PFSK-1 (cell line): ENCODE results near the gene PTPN14.

Experiments used
- FOXP2 ChIP-seq: optimal IDR thresholded peaks from 2 replicates; pipeline ENCODE3; 2011; ENCODE audit warnings: borderline replicate concordance, control low read depth, inconsistent platforms; ENCODE audit not compliant: insufficient read depth; ENCODE audit errors: extremely low read length, extremely low read depth
- POLR2AphosphoS5 ChIP-seq: IDR thresholded peaks from 2 replicates; pipeline ENCODE4 v1.6.1; 2012; ENCODE audit warnings: low read depth, mild to moderate bottlenecking, control low read depth, low read length, moderate library complexity
- REST ChIP-seq, 2 experiments: IDR thresholded peaks; 2 replicates each; pipeline versions ENCODE4 v1.6.1 to v1.8.0; 2011 to 2012; ENCODE audit warnings: low read depth in 2 of 2, low read length in 2 of 2, control low read depth in 1 of 2, inconsistent platforms in 1 of 2, mild to moderate bottlenecking in 1 of 2, moderate library complexity in 1 of 2; ENCODE audit not compliant: insufficient read depth in 1 of 2
- SIN3A ChIP-seq: IDR thresholded peaks from 2 replicates; pipeline ENCODE4 v1.6.1; 2012; ENCODE audit warnings: mild to moderate bottlenecking, low read length, moderate library complexity, borderline replicate concordance; ENCODE audit not compliant: insufficient read depth
- TAF1 ChIP-seq: IDR thresholded peaks from 2 replicates; pipeline ENCODE4 v1.6.1; 2012; ENCODE audit warnings: low read length, control low read depth, borderline replicate concordance; ENCODE audit not compliant: insufficient read depth

- TF ChIP-seq POLR2AphosphoS5 (no peak), REST (IDR thresholded peaks at IDR 0.05; ENCODE audit: insufficient read depth in 1 of 2, low read depth in 2 of 2, low read length in 2 of 2) (no peak), SIN3A (no peak), TAF1 (no peak), FOXP2 (no peak)
Observed at GRCh38 chr1:214330715-214331114, 220.7 kb downstream of the PTPN14 start.
